ENCODE measurements around the gene FAM204A.

DNA sequence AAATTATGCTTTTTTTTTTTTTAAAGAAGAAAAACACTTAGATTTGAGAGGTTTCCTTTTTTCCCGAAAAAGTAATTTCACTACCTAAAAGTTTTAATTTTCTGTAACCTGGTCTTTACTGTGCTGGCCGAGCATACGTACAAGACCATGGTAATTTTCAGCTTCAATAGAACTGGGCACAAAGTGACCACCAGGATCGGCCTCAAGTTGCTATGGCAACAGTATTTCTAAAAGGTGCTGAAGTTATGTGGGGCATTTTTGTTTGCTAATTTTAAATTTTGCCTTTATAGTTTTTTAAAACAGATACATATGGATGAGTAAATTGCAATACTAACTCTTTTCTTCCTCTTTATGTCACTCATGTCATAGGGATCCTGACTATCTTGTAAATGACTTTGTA is 69.4 kb downstream of the FAM204A start:
- no peak for TF ChIP-seq POLR2A (IDR thresholded peaks at IDR 0.05; ENCODE audit: low read length)
- TF ChIP-seq GATA1 (IDR thresholded peaks at IDR 0.05; ENCODE audit: low read depth, low read length): no peak
